ENCODE measurements around the gene RFC3. TPM values are rescaled to one million over a fixed set of nuclear protein-coding genes. Genes with fewer than 3 reads are reported as not detected.

Gene RFC3
- total RNA-seq, 1 experiment from 2014 or later = 38.2 TPM

GRCh38 chr13:33825083-33825482 lies 7.1 kb downstream of the RFC3 start:
- no peak overlapping the region for H3K4me3 ChIP-seq (replicated peaks in 1 of 2; ENCODE audit: low read depth in 1 of 2, low read length in 2 of 2)
- H3K4me2 ChIP-seq (ENCODE audit: low read length) = no peak overlapping the region
- ChIA-PET RAD21 (ENCODE audit: low non-redundant PET in 1 of 2, low total read pairs in 2 of 2, uncharacterized antibody in 2 of 2, unreplicated experiment in 2 of 2) (no interaction called here), POLR2A (no interaction called here), CTCF (no interaction called here)
- H3K4me1 ChIP-seq (ENCODE audit: control insufficient read depth in 1 of 2, insufficient read depth in 2 of 2, low read length in 2 of 2) = no peaks in the 10 kb centered on the region
- no peak overlapping the region for H2AFZ ChIP-seq (ENCODE audit: low read depth, low read length, poor library complexity, severe bottlenecking)
- H3K27me3 ChIP-seq (ENCODE audit: insufficient read depth, low read length) = no peaks in the 10 kb centered on the region
- H3K36me3 ChIP-seq (ENCODE audit: control insufficient read depth in 1 of 2, insufficient read depth in 2 of 2, low read length in 2 of 2) = peaks cover 30 to 64% of the 10 kb centered on the region in 2 experiments
- H3K79me2 ChIP-seq (ENCODE audit: insufficient read depth, low read length) = peaks cover 99% of the 10 kb centered on the region
- BruUV-seq (replicated peaks) = no TSS peak
- intact Hi-C loops (cut with micrococcal nuclease) = no loop called here
- ATAC-seq = no peak
- no peaks in the 10 kb centered on the region for H3K9me2 ChIP-seq (ENCODE audit: insufficient read depth)
- H3K9ac ChIP-seq (ENCODE audit: low read length) = no peak overlapping the region
- no peak for DNase-seq (ENCODE audit: low read depth, low spot score)
- no peak overlapping the region for H3K27ac ChIP-seq (ENCODE audit: low read depth, low read length)
- H3K9me3 ChIP-seq (ENCODE audit: control insufficient read depth in 1 of 2, insufficient read depth in 1 of 2, low read depth in 1 of 2, low read length in 2 of 2) = no peaks in the 10 kb centered on the region
- H4K20me1 ChIP-seq (ENCODE audit: insufficient read depth) = peaks cover 8% of the 10 kb centered on the region
- TF ChIP-seq RAD21 (IDR thresholded peaks at IDR 0.05; ENCODE audit: low read depth) (no peak), ZNF274 (IDR thresholded peaks at IDR 0.05; ENCODE audit: low read depth, low read length) (no peak), CBX3 (IDR thresholded peaks at IDR 0.05; ENCODE audit: low read depth) (no peak), ELF1 (IDR thresholded peaks at IDR 0.05; ENCODE audit: borderline replicate concordance, low read depth) (no peak), MAX (IDR thresholded peaks at IDR 0.05) (no peak), SP1 (IDR thresholded peaks at IDR 0.05; ENCODE audit: low read depth) (no peak), REST (IDR thresholded peaks at IDR 0.05; ENCODE audit: low read depth) (no peak), YY1 (IDR thresholded peaks at IDR 0.05; ENCODE audit: extremely low read depth, insufficient replicate concordance, low read depth, low read length) (no peak), EZH2phosphoT487 (IDR thresholded peaks at IDR 0.05; ENCODE audit: borderline replicate concordance) (no peak), CEBPB (IDR thresholded peaks at IDR 0.05; ENCODE audit: low read depth) (no peak), SIN3A (IDR thresholded peaks at IDR 0.05; ENCODE audit: low read depth) (no peak), ATF3 (IDR thresholded peaks at IDR 0.05) (no peak), TCF7L2 (IDR thresholded peaks at IDR 0.05; ENCODE audit: borderline replicate concordance, extremely low read depth, insufficient read depth, insufficient read length) (no peak), POLR2A (IDR thresholded peaks at IDR 0.05; ENCODE audit: borderline replicate concordance, extremely low read depth, insufficient read depth, insufficient read length) (no peak), SRF (IDR thresholded peaks at IDR 0.05; ENCODE audit: low read depth) (no peak), CTCF (IDR thresholded peaks at IDR 0.05 in 2 of 3, conservative IDR thresholded peaks at IDR 0.05 in 1 of 3; ENCODE audit: borderline replicate concordance in 1 of 3, insufficient read depth in 1 of 3, low read depth in 2 of 3, low read length in 2 of 3) (no peak)
